Measurements from ENCODE around the gene GRIFIN. TPM values are rescaled to one million over a fixed set of nuclear protein-coding genes. Genes with fewer than 3 reads are reported as not detected.

The GRIFIN gene
- total and polyA plus RNA-seq, 2 donors (not counting 1 experiment from before 2014, with no cell fraction given): not detected

DNA sequence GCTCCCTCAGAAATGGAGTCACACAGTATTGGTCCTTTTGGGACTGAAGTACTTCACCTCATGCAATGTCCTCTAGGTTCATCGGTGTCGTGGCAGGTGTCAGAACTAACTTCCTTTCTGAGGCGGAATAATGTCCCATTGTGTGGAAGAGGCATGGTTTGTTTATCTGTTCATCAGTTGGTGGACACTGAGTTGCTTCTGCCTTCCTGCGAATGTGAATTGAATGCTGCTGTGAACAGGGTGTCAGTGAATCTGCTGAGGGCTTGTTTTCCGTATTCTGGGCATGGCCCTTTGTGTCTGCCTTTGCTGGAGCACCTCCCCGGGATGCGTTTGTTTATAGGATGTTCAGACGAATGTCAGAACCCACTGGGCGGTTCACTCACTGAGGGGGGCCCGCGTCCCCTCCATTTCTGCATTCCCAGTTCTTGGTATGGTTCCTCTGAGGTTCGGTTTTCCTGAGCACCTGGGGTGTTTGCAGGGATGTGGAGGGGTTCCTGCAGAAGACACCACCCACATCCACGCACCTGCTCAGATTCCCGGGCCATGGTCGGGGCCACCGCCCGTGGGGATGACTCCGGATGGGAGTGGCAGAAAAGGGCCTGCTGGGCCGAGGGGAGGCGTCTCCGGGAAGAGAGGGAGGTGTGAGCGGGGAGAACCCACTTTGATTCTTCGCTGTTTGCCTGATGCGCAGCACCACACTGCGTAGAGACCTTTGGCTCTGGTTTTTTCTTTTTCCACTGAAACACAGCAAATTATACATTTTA, 39.7 kb downstream of the GRIFIN start:
- no peaks in the 10 kb centered on the region for H3K27me3 ChIP-seq (ENCODE audit: control insufficient read depth, insufficient read depth, low read length)
- no peak overlapping the region for H3K4me3 ChIP-seq (replicated peaks in 1 of 4; ENCODE audit: control extremely low read depth in 1 of 4, insufficient read depth in 1 of 4, low read depth in 3 of 4, low read length in 4 of 4)
- no peak for TF ChIP-seq EZH2 (IDR thresholded peaks at IDR 0.05; ENCODE audit: low read length, missing control alignments)
- TF ChIP-seq, protein P1, sequence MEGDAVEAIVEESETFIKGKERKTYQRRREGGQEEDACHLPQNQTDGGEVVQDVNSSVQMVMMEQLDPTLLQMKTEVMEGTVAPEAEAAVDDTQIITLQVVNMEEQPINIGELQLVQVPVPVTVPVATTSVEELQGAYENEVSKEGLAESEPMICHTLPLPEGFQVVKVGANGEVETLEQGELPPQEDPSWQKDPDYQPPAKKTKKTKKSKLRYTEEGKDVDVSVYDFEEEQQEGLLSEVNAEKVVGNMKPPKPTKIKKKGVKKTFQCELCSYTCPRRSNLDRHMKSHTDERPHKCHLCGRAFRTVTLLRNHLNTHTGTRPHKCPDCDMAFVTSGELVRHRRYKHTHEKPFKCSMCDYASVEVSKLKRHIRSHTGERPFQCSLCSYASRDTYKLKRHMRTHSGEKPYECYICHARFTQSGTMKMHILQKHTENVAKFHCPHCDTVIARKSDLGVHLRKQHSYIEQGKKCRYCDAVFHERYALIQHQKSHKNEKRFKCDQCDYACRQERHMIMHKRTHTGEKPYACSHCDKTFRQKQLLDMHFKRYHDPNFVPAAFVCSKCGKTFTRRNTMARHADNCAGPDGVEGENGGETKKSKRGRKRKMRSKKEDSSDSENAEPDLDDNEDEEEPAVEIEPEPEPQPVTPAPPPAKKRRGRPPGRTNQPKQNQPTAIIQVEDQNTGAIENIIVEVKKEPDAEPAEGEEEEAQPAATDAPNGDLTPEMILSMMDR (conservative IDR thresholded peaks at IDR 0.05 in 1 of 2, IDR thresholded peaks at IDR 0.05 in 1 of 2; ENCODE audit: low read depth in 1 of 2, low read length in 2 of 2): no peak
- H2AFZ ChIP-seq (ENCODE audit: low read length): no peak overlapping the region
- no peak for DNase-seq (ENCODE audit: low read depth in 2 of 2)
- H3K27ac ChIP-seq (ENCODE audit: insufficient read depth, low read length): no peak overlapping the region
- no peaks in the 10 kb centered on the region for H3K4me1 ChIP-seq (ENCODE audit: control insufficient read depth, extremely low read depth, insufficient read depth, low read length)
- peaks cover 4% of the 10 kb centered on the region for H3K36me3 ChIP-seq (ENCODE audit: control insufficient read depth, insufficient read depth, low read length)
- H4K20me1 ChIP-seq (ENCODE audit: control insufficient read depth, extremely low read depth, insufficient read depth, low read length): no peaks in the 10 kb centered on the region
- no peaks in the 10 kb centered on the region for H3K79me2 ChIP-seq (ENCODE audit: control insufficient read depth, insufficient read depth, low read length)
- H3K9me3 ChIP-seq (ENCODE audit: control insufficient read depth, insufficient read depth, low read depth, low read length): no peaks in the 10 kb centered on the region
- no peak overlapping the region for H3K4me2 ChIP-seq (ENCODE audit: extremely low read depth, insufficient read depth, low read length)
- H3K9ac ChIP-seq (ENCODE audit: insufficient read depth, low read length): no peak overlapping the region

DNA sequence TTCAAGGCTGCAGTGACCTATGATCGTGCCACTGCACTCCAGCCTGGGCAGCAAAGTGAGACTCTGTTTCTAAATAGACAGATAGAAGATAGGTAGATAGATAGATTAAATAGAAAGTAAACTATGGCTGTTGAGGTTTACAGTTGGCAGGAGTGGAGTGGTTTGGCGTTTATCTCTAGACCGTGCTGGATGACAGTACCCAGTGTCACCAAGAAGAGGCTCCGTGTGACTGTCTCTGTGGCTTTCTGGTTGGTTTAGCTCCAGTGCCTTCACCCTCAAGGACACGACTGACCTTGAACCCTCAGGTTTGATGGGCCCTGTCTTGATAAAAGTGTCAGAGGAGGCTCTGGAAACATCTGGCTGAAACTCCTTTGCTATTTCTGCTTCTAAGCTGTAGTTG, 41.1 kb downstream of the GRIFIN start:
- no peak for TF ChIP-seq EZH2 (IDR thresholded peaks at IDR 0.05; ENCODE audit: low read length, missing control alignments)
- TF ChIP-seq, protein P1 (conservative IDR thresholded peaks at IDR 0.05 in 1 of 2, IDR thresholded peaks at IDR 0.05 in 1 of 2; ENCODE audit: low read depth in 1 of 2, low read length in 2 of 2): no peak
- H3K27ac ChIP-seq (ENCODE audit: insufficient read depth, low read length): no peak overlapping the region
- no peak for DNase-seq (ENCODE audit: low read depth in 2 of 2)
- H3K79me2 ChIP-seq (ENCODE audit: control insufficient read depth, insufficient read depth, low read length): no peaks in the 10 kb centered on the region
- H3K4me1 ChIP-seq (ENCODE audit: control insufficient read depth, extremely low read depth, insufficient read depth, low read length): no peaks in the 10 kb centered on the region
- no peaks in the 10 kb centered on the region for H3K9me3 ChIP-seq (ENCODE audit: control insufficient read depth, insufficient read depth, low read depth, low read length)
- no peak overlapping the region for H3K4me3 ChIP-seq (replicated peaks in 1 of 4; ENCODE audit: control extremely low read depth in 1 of 4, insufficient read depth in 1 of 4, low read depth in 3 of 4, low read length in 4 of 4)
- no peak overlapping the region for H2AFZ ChIP-seq (ENCODE audit: low read length)
- no peak overlapping the region for H3K4me2 ChIP-seq (ENCODE audit: extremely low read depth, insufficient read depth, low read length)
- no peak overlapping the region for H3K9ac ChIP-seq (ENCODE audit: insufficient read depth, low read length)
- no peaks in the 10 kb centered on the region for H4K20me1 ChIP-seq (ENCODE audit: control insufficient read depth, extremely low read depth, insufficient read depth, low read length)
- H3K27me3 ChIP-seq (ENCODE audit: control insufficient read depth, insufficient read depth, low read length): no peaks in the 10 kb centered on the region
- peaks cover 4% of the 10 kb centered on the region for H3K36me3 ChIP-seq (ENCODE audit: control insufficient read depth, insufficient read depth, low read length)

DNA sequence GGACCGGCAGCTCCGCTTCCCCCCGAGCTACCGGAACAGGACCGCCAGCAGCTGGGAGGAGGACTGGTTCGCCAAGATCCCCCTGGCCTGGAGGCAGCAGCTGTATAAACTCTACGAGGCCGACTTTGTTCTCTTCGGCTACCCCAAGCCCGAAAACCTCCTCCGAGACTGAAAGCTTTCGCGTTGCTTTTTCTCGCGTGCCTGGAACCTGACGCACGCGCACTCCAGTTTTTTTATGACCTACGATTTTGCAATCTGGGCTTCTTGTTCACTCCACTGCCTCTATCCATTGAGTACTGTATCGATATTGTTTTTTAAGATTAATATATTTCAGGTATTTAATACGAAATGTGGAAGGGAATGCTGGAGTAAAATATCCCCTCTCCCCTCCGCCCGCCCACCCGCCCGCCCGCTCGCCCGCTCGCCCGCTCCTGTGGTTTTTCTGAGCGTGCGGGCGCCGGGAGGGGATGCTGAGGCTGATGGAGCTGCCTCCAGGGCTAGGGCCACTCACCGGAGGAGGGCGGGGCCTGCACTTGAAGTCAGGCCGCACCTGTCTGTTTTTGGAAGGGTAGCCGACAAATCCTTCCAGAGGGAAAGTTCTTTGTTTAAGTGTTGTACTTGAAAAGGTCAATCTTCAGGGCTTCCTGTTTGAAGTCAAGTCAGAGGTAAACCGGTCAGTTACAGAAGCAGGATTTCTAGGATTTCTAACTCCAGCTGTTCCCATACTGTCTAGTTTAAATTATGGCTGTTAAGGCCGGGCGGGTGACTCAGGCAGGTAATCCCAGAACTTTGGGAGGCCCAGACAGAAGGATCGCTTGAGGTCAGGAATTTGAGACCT, 42.3 kb downstream of the GRIFIN start:
- Histone ChIP-seq H3K27me3 (ENCODE audit: control insufficient read depth, insufficient read depth, low read length) (no peaks in the 10 kb centered on the region), H3K79me2 (ENCODE audit: control insufficient read depth, insufficient read depth, low read length) (no peaks in the 10 kb centered on the region)

More for the DNA sequence above, 42.3 kb downstream of the GRIFIN start:
- Histone ChIP-seq H3K4me1 (ENCODE audit: control insufficient read depth, extremely low read depth, insufficient read depth, low read length) (no peaks in the 10 kb centered on the region), H3K27ac (ENCODE audit: insufficient read depth, low read length) (no peak overlapping the region), H3K4me3 (replicated peaks in 1 of 4; ENCODE audit: control extremely low read depth in 1 of 4, insufficient read depth in 1 of 4, low read depth in 3 of 4, low read length in 4 of 4) (no peak overlapping the region), H3K9ac (ENCODE audit: insufficient read depth, low read length) (no peak overlapping the region), H2AFZ (ENCODE audit: low read length) (no peak overlapping the region), H3K36me3 (ENCODE audit: control insufficient read depth, insufficient read depth, low read length) (peaks cover 4% of the 10 kb centered on the region), H3K4me2 (ENCODE audit: extremely low read depth, insufficient read depth, low read length) (no peak overlapping the region), H3K9me3 (ENCODE audit: control insufficient read depth, insufficient read depth, low read depth, low read length) (no peaks in the 10 kb centered on the region), H4K20me1 (ENCODE audit: control insufficient read depth, extremely low read depth, insufficient read depth, low read length) (no peaks in the 10 kb centered on the region)
- TF ChIP-seq, protein P1 (conservative IDR thresholded peaks at IDR 0.05 in 1 of 2, IDR thresholded peaks at IDR 0.05 in 1 of 2; ENCODE audit: low read depth in 1 of 2, low read length in 2 of 2): no peak
- no peak for TF ChIP-seq EZH2 (IDR thresholded peaks at IDR 0.05; ENCODE audit: low read length, missing control alignments)
- DNase-seq (ENCODE audit: low read depth in 2 of 2): no peak

All from fibroblast of lung (primary cell).